ENCODE data around the gene SDCBP2.

SDCBP2 gene

GRCh38 chr20:1286267-1287024, 42.5 kb downstream of the SDCBP2 start:
- no peaks in the 10 kb centered on the region for H3K27me3 ChIP-seq (ENCODE audit: insufficient read depth, low read length, poor library complexity)
- no peak overlapping the region for H2BK120ac ChIP-seq (ENCODE audit: low read depth, low read length)
- H3K4me1 ChIP-seq (ENCODE audit: control insufficient read depth, low read depth, low read length), result no peaks in the 10 kb centered on the region
- H4K5ac ChIP-seq (ENCODE audit: low read length), result no peak overlapping the region
- H3K23ac ChIP-seq (ENCODE audit: low read length), result no peak overlapping the region
- no peak overlapping the region for H3K4me3 ChIP-seq (ENCODE audit: low read length)
- WGBS (ENCODE audit: extremely low coverage, insufficient coverage, low lambda C conversion rate), result no CpG with 5 or more reads among the region's 9 CpGs
- no peaks in the 10 kb centered on the region for H3K79me1 ChIP-seq (ENCODE audit: low read length)
- no peak overlapping the region for H3K9ac ChIP-seq (ENCODE audit: low read length)
- no peak overlapping the region for H4K8ac ChIP-seq (ENCODE audit: low read depth, low read length)
- H3K36me3 ChIP-seq (ENCODE audit: control insufficient read depth, insufficient read depth, low read length), result no peaks in the 10 kb centered on the region
- H3K4ac ChIP-seq (ENCODE audit: low read depth, low read length), result no peak overlapping the region
- H2BK15ac ChIP-seq (replicated peaks; ENCODE audit: low read depth), result no peak overlapping the region
- H3K18ac ChIP-seq (ENCODE audit: low read length), result no peak overlapping the region
- no peak overlapping the region for H3K4me2 ChIP-seq (ENCODE audit: low read length)
- no peak overlapping the region for H2BK5ac ChIP-seq (ENCODE audit: low read length)
- no peak overlapping the region for H3K27ac ChIP-seq (ENCODE audit: low read depth, low read length)
- no peak for DNase-seq
- no peak overlapping the region for H3K56ac ChIP-seq (ENCODE audit: low read length)
- H3K79me2 ChIP-seq (ENCODE audit: control insufficient read depth, insufficient read depth, low read length), result no peaks in the 10 kb centered on the region
- no peak overlapping the region for H2AK5ac ChIP-seq (ENCODE audit: low read length)

- H3K4ac ChIP-seq (ENCODE audit: low read depth, low read length), result no peak overlapping the region
- H3K4me2 ChIP-seq (ENCODE audit: low read length), result no peak overlapping the region
- no CpG with 5 or more reads among the region's 9 CpGs for WGBS (ENCODE audit: extremely low coverage, insufficient coverage, low lambda C conversion rate)
- H3K4me1 ChIP-seq (ENCODE audit: control insufficient read depth, low read depth, low read length), result no peaks in the 10 kb centered on the region
- H3K36me3 ChIP-seq (ENCODE audit: control insufficient read depth, insufficient read depth, low read length), result no peaks in the 10 kb centered on the region
- DNase-seq, result peak; percentile 13
- no peak overlapping the region for H3K4me3 ChIP-seq (ENCODE audit: low read length)
- H3K79me2 ChIP-seq (ENCODE audit: control insufficient read depth, insufficient read depth, low read length), result no peaks in the 10 kb centered on the region
- no peak overlapping the region for H3K27ac ChIP-seq (ENCODE audit: low read depth, low read length)
- no peak overlapping the region for H3K9ac ChIP-seq (ENCODE audit: low read length)
- H3K18ac ChIP-seq (ENCODE audit: low read length), result no peak overlapping the region
- H2BK120ac ChIP-seq (ENCODE audit: low read depth, low read length), result no peak overlapping the region
- no peak overlapping the region for H2BK5ac ChIP-seq (ENCODE audit: low read length)
- no peak overlapping the region for H3K56ac ChIP-seq (ENCODE audit: low read length)
- no peak overlapping the region for H4K8ac ChIP-seq (ENCODE audit: low read depth, low read length)
- no peak overlapping the region for H2AK5ac ChIP-seq (ENCODE audit: low read length)
- no peak overlapping the region for H3K23ac ChIP-seq (ENCODE audit: low read length)
- no peak overlapping the region for H2BK15ac ChIP-seq (replicated peaks; ENCODE audit: low read depth)
- H3K79me1 ChIP-seq (ENCODE audit: low read length), result no peaks in the 10 kb centered on the region
- no peak overlapping the region for H4K5ac ChIP-seq (ENCODE audit: low read length)
- no peaks in the 10 kb centered on the region for H3K27me3 ChIP-seq (ENCODE audit: insufficient read depth, low read length, poor library complexity)
These were observed 45.1 kb downstream of the SDCBP2 start for GRCh38 chr20:1283522-1284510.

- Histone ChIP-seq H3K79me2 (ENCODE audit: control insufficient read depth, insufficient read depth, low read length) (no peaks in the 10 kb centered on the region), H3K4me1 (ENCODE audit: control insufficient read depth, low read depth, low read length) (no peaks in the 10 kb centered on the region), H2BK120ac (ENCODE audit: low read depth, low read length) (no peak overlapping the region), H3K18ac (ENCODE audit: low read length) (no peak overlapping the region), H3K4me2 (ENCODE audit: low read length) (no peak overlapping the region), H2BK5ac (ENCODE audit: low read length) (no peak overlapping the region), H3K9ac (ENCODE audit: low read length) (no peak overlapping the region), H3K4ac (ENCODE audit: low read depth, low read length) (no peak overlapping the region), H3K27me3 (ENCODE audit: insufficient read depth, low read length, poor library complexity) (no peaks in the 10 kb centered on the region), H3K4me3 (ENCODE audit: low read length) (no peak overlapping the region), H2BK15ac (replicated peaks; ENCODE audit: low read depth) (no peak overlapping the region), H4K5ac (ENCODE audit: low read length) (no peak overlapping the region), H3K36me3 (ENCODE audit: control insufficient read depth, insufficient read depth, low read length) (no peaks in the 10 kb centered on the region), H2AK5ac (ENCODE audit: low read length) (no peak overlapping the region), H3K79me1 (ENCODE audit: low read length) (no peaks in the 10 kb centered on the region), H3K23ac (ENCODE audit: low read length) (no peak overlapping the region), H4K8ac (ENCODE audit: low read depth, low read length) (no peak overlapping the region), H3K56ac (ENCODE audit: low read length) (no peak overlapping the region), H3K27ac (ENCODE audit: low read depth, low read length) (no peak overlapping the region)
- no peak for DNase-seq
- no CpG with 5 or more reads among the region's 3 CpGs for WGBS (ENCODE audit: extremely low coverage, insufficient coverage, low lambda C conversion rate)
These were observed 46.0 kb downstream of the SDCBP2 start for GRCh38 chr20:1282966-1283365.

GRCh38 chr20:1281279-1282057, 47.5 kb downstream of the SDCBP2 start:
- Histone ChIP-seq H3K4me1 (ENCODE audit: control insufficient read depth, low read depth, low read length) (no peaks in the 10 kb centered on the region), H2BK5ac (ENCODE audit: low read length) (no peak overlapping the region), H3K27me3 (ENCODE audit: insufficient read depth, low read length, poor library complexity) (no peaks in the 10 kb centered on the region), H3K27ac (ENCODE audit: low read depth, low read length) (no peak overlapping the region), H3K18ac (ENCODE audit: low read length) (no peak overlapping the region), H4K8ac (ENCODE audit: low read depth, low read length) (no peak overlapping the region), H3K79me1 (ENCODE audit: low read length) (no peaks in the 10 kb centered on the region), H2BK15ac (replicated peaks; ENCODE audit: low read depth) (no peak overlapping the region), H4K5ac (ENCODE audit: low read length) (no peak overlapping the region), H3K4me2 (ENCODE audit: low read length) (no peak overlapping the region), H3K79me2 (ENCODE audit: control insufficient read depth, insufficient read depth, low read length) (no peaks in the 10 kb centered on the region), H3K56ac (ENCODE audit: low read length) (no peak overlapping the region), H3K36me3 (ENCODE audit: control insufficient read depth, insufficient read depth, low read length) (no peaks in the 10 kb centered on the region), H3K4ac (ENCODE audit: low read depth, low read length) (no peak overlapping the region), H3K9ac (ENCODE audit: low read length) (no peak overlapping the region), H2AK5ac (ENCODE audit: low read length) (no peak overlapping the region), H3K23ac (ENCODE audit: low read length) (no peak overlapping the region), H3K4me3 (ENCODE audit: low read length) (no peak overlapping the region), H2BK120ac (ENCODE audit: low read depth, low read length) (no peak overlapping the region)
- DNase-seq, result no peak
- no CpG with 5 or more reads among the region's 7 CpGs for WGBS (ENCODE audit: extremely low coverage, insufficient coverage, low lambda C conversion rate)

GRCh38 chr20:1280195-1281102, 48.5 kb downstream of the SDCBP2 start:
- no peak overlapping the region for H2BK15ac ChIP-seq (replicated peaks; ENCODE audit: low read depth)
- no peak overlapping the region for H3K4ac ChIP-seq (ENCODE audit: low read depth, low read length)
- no peak overlapping the region for H3K27ac ChIP-seq (ENCODE audit: low read depth, low read length)
- no peak overlapping the region for H2BK120ac ChIP-seq (ENCODE audit: low read depth, low read length)
- no peak overlapping the region for H3K56ac ChIP-seq (ENCODE audit: low read length)
- H3K4me1 ChIP-seq (ENCODE audit: control insufficient read depth, low read depth, low read length), result no peaks in the 10 kb centered on the region
- H4K5ac ChIP-seq (ENCODE audit: low read length), result no peak overlapping the region
- H3K4me2 ChIP-seq (ENCODE audit: low read length), result no peak overlapping the region
- no peaks in the 10 kb centered on the region for H3K36me3 ChIP-seq (ENCODE audit: control insufficient read depth, insufficient read depth, low read length)
- H3K23ac ChIP-seq (ENCODE audit: low read length), result no peak overlapping the region
- H2BK5ac ChIP-seq (ENCODE audit: low read length), result no peak overlapping the region
- H3K18ac ChIP-seq (ENCODE audit: low read length), result no peak overlapping the region
- DNase-seq, result no peak
- H3K79me2 ChIP-seq (ENCODE audit: control insufficient read depth, insufficient read depth, low read length), result no peaks in the 10 kb centered on the region
- H3K79me1 ChIP-seq (ENCODE audit: low read length), result no peaks in the 10 kb centered on the region
- no peak overlapping the region for H3K4me3 ChIP-seq (ENCODE audit: low read length)
- H4K8ac ChIP-seq (ENCODE audit: low read depth, low read length), result no peak overlapping the region
- H3K27me3 ChIP-seq (ENCODE audit: insufficient read depth, low read length, poor library complexity), result no peaks in the 10 kb centered on the region
- no peak overlapping the region for H3K9ac ChIP-seq (ENCODE audit: low read length)
- WGBS (ENCODE audit: extremely low coverage, insufficient coverage, low lambda C conversion rate), result no CpG with 5 or more reads among the region's 6 CpGs
- no peak overlapping the region for H2AK5ac ChIP-seq (ENCODE audit: low read length)
